WTC11 (cell line): ENCODE measurements around the gene PPP2R2C. TPM values are rescaled to one million over a fixed set of nuclear protein-coding genes. Genes with fewer than 3 reads are reported as not detected.

Experiments
- ATAC-seq: fragments of 200-7000 bp; cut with Tn5 transposase; 2 replicates; pipeline ENCODE4 v1.10.0; 2021; ENCODE audit warnings: mild to moderate bottlenecking, moderate library complexity
- CTCF ChIA-PET: fragments of 300-600 bp; sonication (Branson Sonifier 250); formaldehyde crosslinking; loops from one replicate; lab custom pipeline; 2021; ENCODE audit warnings: antibody characterized with exemption; lab: Charles Lee
- POLR2A ChIA-PET: fragments of 350-600 bp; sonication (Branson Sonifier 250); formaldehyde crosslinking; loops from one replicate; lab custom pipeline; 2021; ENCODE audit warnings: antibody characterized with exemption; lab: Charles Lee
- DNase-seq: peaks from one replicate; pipeline ENCODE4 v3.0.0; 2021; ENCODE audit warnings: low spot score
- H3K27ac Mint-ChIP-seq: 2 replicates; pipeline ENCODE4 v1.8.0; 2021; ENCODE audit warnings: mixed read lengths
- H3K27me3 Mint-ChIP-seq: 2 replicates; pipeline ENCODE4 v1.8.0; 2021; ENCODE audit warnings: low read depth, mild to moderate bottlenecking, moderate library complexity, mixed read lengths
- H3K36me3 Mint-ChIP-seq: 2 replicates; pipeline ENCODE4 v1.8.0; 2021; ENCODE audit warnings: mixed read lengths
- H3K4me1 Mint-ChIP-seq: 2 replicates; pipeline ENCODE4 v1.8.0; 2022; ENCODE audit warnings: mixed read lengths
- H3K4me3 Mint-ChIP-seq: 2 replicates; pipeline ENCODE4 v1.8.0; 2021; ENCODE audit warnings: mild to moderate bottlenecking, moderate library complexity, mixed read lengths
- H3K9me3 Mint-ChIP-seq: 2 replicates; pipeline ENCODE4 v1.8.0; 2021; ENCODE audit warnings: mixed read lengths
- CBFB ChIP-seq: sonication (generic); formaldehyde crosslinking; IDR thresholded peaks from 2 replicates; pipeline ENCODE4 v1.8.1; 2022; ENCODE audit warnings: mild to moderate bottlenecking, low read depth, missing genetic modification reagents
- E2F4 ChIP-seq: sonication (generic); formaldehyde crosslinking; IDR thresholded peaks from 2 replicates; pipeline ENCODE4 v1.8.1; 2022; ENCODE audit warnings: low read depth, mild to moderate bottlenecking, moderate library complexity, missing genetic modification reagents, borderline replicate concordance
- HMGA2 ChIP-seq: fragments of 250-450 bp; sonication (Bioruptor Pico); IDR thresholded peaks from 2 replicates; pipeline ENCODE4 v1.4.0; 2021; ENCODE audit warnings: mild to moderate bottlenecking, moderate library complexity
- IRF2 ChIP-seq: sonication (generic); formaldehyde crosslinking; IDR thresholded peaks from 2 replicates; pipeline ENCODE4 v1.8.0; 2022; ENCODE audit warnings: low read depth, missing genetic modification reagents, borderline replicate concordance
- JUN ChIP-seq: sonication (generic); formaldehyde crosslinking; IDR thresholded peaks from 2 replicates; pipeline ENCODE4 v1.8.0; 2023; ENCODE audit warnings: mild to moderate bottlenecking, missing genetic modification reagents
- PRDM15 ChIP-seq: sonication (generic); formaldehyde crosslinking; IDR thresholded peaks from 2 replicates; pipeline ENCODE4 v1.8.0; 2022; ENCODE audit warnings: missing genetic modification reagents
- PREB ChIP-seq: sonication (generic); formaldehyde crosslinking; IDR thresholded peaks from 2 replicates; pipeline ENCODE4 v1.8.1; 2022; ENCODE audit warnings: mild to moderate bottlenecking, missing genetic modification reagents, moderate library complexity, borderline replicate concordance
- PRRX2 ChIP-seq: fragments of 250-450 bp; sonication (Bioruptor Pico); IDR thresholded peaks from 2 replicates; pipeline ENCODE4 v1.8.0; 2021; ENCODE audit warnings: mild to moderate bottlenecking
- SMAD4 ChIP-seq: sonication (generic); formaldehyde crosslinking; IDR thresholded peaks from 2 replicates; pipeline ENCODE4 v1.8.0; 2022; ENCODE audit warnings: mild to moderate bottlenecking, missing genetic modification reagents
- TCF7 ChIP-seq: sonication (generic); formaldehyde crosslinking; IDR thresholded peaks from 2 replicates; pipeline ENCODE4 v1.8.0; 2022; ENCODE audit warnings: mild to moderate bottlenecking, low read depth, missing genetic modification reagents, moderate library complexity
- TEAD1 ChIP-seq: sonication (generic); formaldehyde crosslinking; IDR thresholded peaks from 2 replicates; pipeline ENCODE4 v1.8.0; 2022; ENCODE audit warnings: mild to moderate bottlenecking, missing genetic modification reagents
- ZNF281 ChIP-seq: sonication (generic); formaldehyde crosslinking; IDR thresholded peaks from 2 replicates; pipeline ENCODE4 v1.8.0; 2023; ENCODE audit warnings: mild to moderate bottlenecking, missing genetic modification reagents
- ZNF425 ChIP-seq: fragments of 250-450 bp; sonication (Bioruptor Pico); conservative IDR thresholded peaks from 2 replicates; pipeline ENCODE4 v1.9.0; 2021; ENCODE audit warnings: mild to moderate bottlenecking
- total RNA-seq: library from RNA; stranded (reverse); gene quantifications from 3 replicates; pipeline ENCODE4 v1.2.3, GENCODE V29; 2021
- TF ChIP-seq, protein P1 (sequence below): sonication (generic); formaldehyde crosslinking; IDR thresholded peaks from 2 replicates; pipeline ENCODE4 v1.8.1; 2023; ENCODE audit warnings: mild to moderate bottlenecking, missing genetic modification reagents, borderline replicate concordance
- TF ChIP-seq, protein P2 (sequence below): fragments of 200-600 bp; IDR thresholded peaks from 2 replicates; pipeline ENCODE4 v1.8.0; 2022; ENCODE audit warnings: antibody characterized with exemption
- TF ChIP-seq, protein P3 (sequence below): sonication (generic); formaldehyde crosslinking; IDR thresholded peaks from 2 replicates; pipeline ENCODE4 v1.8.0; 2022; ENCODE audit warnings: mild to moderate bottlenecking, missing genetic modification reagents
- TF ChIP-seq, protein P4 (sequence below): sonication (generic); formaldehyde crosslinking; IDR thresholded peaks from 2 replicates; pipeline ENCODE4 v1.8.1; 2022; ENCODE audit warnings: mild to moderate bottlenecking, moderate library complexity, missing genetic modification reagents

The PPP2R2C gene
- total RNA-seq, 1 experiment from 2014 or later, result 11.5 TPM

DNA sequence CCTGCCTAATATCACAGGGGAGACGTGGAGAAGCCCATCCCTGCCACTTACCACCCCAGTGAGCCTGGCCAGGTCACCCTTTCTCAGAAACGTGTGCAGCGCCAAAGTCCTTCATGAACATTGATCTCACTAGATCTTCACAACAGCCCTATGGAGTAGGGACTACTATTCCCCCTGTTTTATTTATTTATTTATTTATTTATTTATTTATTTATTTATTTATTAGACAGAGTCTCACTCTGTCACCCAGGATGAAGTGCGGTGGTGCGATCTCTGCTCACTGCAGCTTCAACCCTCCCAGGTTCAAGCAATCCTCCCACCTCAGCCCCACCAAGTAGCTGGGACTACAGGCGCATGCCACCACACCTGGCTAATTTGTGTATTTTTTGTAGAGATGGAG, 61.8 kb downstream of the PPP2R2C start:
- Mint-ChIP-seq H3K27me3 (no peaks in the 10 kb centered on the region), H3K36me3 (no peaks in the 10 kb centered on the region), H3K4me3 (no peak overlapping the region), H3K9me3 (peaks cover 4% of the 10 kb centered on the region), H3K27ac (no peak overlapping the region), H3K4me1 (peaks cover 1% of the 10 kb centered on the region)
- CTCF ChIA-PET, result no interaction called here
- POLR2A ChIA-PET, result no interaction called here
- ATAC-seq, result no peak
- DNase-seq, result no peak
- TF ChIP-seq ZNF425, result no peak
- no peak for TF ChIP-seq IRF2
- no peak for TF ChIP-seq PREB (CRISPR knock-in tag)
- no peak for TF ChIP-seq E2F4 (CRISPR knock-in tag)
- TF ChIP-seq HMGA2, result no peak
- TF ChIP-seq JUN (CRISPR knock-in tag), result no peak
- TF ChIP-seq, protein P1, sequence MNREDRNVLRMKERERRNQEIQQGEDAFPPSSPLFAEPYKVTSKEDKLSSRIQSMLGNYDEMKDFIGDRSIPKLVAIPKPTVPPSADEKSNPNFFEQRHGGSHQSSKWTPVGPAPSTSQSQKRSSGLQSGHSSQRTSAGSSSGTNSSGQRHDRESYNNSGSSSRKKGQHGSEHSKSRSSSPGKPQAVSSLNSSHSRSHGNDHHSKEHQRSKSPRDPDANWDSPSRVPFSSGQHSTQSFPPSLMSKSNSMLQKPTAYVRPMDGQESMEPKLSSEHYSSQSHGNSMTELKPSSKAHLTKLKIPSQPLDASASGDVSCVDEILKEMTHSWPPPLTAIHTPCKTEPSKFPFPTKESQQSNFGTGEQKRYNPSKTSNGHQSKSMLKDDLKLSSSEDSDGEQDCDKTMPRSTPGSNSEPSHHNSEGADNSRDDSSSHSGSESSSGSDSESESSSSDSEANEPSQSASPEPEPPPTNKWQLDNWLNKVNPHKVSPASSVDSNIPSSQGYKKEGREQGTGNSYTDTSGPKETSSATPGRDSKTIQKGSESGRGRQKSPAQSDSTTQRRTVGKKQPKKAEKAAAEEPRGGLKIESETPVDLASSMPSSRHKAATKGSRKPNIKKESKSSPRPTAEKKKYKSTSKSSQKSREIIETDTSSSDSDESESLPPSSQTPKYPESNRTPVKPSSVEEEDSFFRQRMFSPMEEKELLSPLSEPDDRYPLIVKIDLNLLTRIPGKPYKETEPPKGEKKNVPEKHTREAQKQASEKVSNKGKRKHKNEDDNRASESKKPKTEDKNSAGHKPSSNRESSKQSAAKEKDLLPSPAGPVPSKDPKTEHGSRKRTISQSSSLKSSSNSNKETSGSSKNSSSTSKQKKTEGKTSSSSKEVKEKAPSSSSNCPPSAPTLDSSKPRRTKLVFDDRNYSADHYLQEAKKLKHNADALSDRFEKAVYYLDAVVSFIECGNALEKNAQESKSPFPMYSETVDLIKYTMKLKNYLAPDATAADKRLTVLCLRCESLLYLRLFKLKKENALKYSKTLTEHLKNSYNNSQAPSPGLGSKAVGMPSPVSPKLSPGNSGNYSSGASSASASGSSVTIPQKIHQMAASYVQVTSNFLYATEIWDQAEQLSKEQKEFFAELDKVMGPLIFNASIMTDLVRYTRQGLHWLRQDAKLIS, result no peak
- TF ChIP-seq SMAD4 (CRISPR knock-in tag), result no peak
- no peak for TF ChIP-seq TCF7 (CRISPR knock-in tag)
- TF ChIP-seq, protein P2, sequence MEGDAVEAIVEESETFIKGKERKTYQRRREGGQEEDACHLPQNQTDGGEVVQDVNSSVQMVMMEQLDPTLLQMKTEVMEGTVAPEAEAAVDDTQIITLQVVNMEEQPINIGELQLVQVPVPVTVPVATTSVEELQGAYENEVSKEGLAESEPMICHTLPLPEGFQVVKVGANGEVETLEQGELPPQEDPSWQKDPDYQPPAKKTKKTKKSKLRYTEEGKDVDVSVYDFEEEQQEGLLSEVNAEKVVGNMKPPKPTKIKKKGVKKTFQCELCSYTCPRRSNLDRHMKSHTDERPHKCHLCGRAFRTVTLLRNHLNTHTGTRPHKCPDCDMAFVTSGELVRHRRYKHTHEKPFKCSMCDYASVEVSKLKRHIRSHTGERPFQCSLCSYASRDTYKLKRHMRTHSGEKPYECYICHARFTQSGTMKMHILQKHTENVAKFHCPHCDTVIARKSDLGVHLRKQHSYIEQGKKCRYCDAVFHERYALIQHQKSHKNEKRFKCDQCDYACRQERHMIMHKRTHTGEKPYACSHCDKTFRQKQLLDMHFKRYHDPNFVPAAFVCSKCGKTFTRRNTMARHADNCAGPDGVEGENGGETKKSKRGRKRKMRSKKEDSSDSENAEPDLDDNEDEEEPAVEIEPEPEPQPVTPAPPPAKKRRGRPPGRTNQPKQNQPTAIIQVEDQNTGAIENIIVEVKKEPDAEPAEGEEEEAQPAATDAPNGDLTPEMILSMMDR, result no peak
- TF ChIP-seq, protein P3, sequence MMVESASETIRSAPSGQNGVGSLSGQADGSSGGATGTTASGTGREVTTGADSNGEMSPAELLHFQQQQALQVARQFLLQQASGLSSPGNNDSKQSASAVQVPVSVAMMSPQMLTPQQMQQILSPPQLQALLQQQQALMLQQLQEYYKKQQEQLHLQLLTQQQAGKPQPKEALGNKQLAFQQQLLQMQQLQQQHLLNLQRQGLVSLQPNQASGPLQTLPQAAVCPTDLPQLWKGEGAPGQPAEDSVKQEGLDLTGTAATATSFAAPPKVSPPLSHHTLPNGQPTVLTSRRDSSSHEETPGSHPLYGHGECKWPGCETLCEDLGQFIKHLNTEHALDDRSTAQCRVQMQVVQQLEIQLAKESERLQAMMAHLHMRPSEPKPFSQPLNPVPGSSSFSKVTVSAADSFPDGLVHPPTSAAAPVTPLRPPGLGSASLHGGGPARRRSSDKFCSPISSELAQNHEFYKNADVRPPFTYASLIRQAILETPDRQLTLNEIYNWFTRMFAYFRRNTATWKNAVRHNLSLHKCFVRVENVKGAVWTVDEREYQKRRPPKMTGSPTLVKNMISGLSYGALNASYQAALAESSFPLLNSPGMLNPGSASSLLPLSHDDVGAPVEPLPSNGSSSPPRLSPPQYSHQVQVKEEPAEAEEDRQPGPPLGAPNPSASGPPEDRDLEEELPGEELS, result no peak
- TF ChIP-seq TEAD1 (CRISPR knock-in tag), result no peak
- no peak for TF ChIP-seq PRDM15 (CRISPR knock-in tag)
- no peak for TF ChIP-seq ZNF281
- TF ChIP-seq, protein P4, sequence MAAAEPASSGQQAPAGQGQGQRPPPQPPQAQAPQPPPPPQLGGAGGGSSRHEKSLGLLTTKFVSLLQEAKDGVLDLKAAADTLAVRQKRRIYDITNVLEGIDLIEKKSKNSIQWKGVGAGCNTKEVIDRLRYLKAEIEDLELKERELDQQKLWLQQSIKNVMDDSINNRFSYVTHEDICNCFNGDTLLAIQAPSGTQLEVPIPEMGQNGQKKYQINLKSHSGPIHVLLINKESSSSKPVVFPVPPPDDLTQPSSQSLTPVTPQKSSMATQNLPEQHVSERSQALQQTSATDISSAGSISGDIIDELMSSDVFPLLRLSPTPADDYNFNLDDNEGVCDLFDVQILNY (CRISPR knock-in tag), result no peak
- TF ChIP-seq CBFB (CRISPR knock-in tag), result no peak
- no peak for TF ChIP-seq PRRX2
